Limb (tissue), 2 donors: Measurements from ENCODE around the gene PTCH2.

Experiments
- DNase-seq, 2 donors: peaks; one replicate each; pipeline ENCODE4 v3.0.0-alpha.2; 2016; ENCODE audit errors: extremely low spot score in 2 of 2

PTCH2 gene, protein sequence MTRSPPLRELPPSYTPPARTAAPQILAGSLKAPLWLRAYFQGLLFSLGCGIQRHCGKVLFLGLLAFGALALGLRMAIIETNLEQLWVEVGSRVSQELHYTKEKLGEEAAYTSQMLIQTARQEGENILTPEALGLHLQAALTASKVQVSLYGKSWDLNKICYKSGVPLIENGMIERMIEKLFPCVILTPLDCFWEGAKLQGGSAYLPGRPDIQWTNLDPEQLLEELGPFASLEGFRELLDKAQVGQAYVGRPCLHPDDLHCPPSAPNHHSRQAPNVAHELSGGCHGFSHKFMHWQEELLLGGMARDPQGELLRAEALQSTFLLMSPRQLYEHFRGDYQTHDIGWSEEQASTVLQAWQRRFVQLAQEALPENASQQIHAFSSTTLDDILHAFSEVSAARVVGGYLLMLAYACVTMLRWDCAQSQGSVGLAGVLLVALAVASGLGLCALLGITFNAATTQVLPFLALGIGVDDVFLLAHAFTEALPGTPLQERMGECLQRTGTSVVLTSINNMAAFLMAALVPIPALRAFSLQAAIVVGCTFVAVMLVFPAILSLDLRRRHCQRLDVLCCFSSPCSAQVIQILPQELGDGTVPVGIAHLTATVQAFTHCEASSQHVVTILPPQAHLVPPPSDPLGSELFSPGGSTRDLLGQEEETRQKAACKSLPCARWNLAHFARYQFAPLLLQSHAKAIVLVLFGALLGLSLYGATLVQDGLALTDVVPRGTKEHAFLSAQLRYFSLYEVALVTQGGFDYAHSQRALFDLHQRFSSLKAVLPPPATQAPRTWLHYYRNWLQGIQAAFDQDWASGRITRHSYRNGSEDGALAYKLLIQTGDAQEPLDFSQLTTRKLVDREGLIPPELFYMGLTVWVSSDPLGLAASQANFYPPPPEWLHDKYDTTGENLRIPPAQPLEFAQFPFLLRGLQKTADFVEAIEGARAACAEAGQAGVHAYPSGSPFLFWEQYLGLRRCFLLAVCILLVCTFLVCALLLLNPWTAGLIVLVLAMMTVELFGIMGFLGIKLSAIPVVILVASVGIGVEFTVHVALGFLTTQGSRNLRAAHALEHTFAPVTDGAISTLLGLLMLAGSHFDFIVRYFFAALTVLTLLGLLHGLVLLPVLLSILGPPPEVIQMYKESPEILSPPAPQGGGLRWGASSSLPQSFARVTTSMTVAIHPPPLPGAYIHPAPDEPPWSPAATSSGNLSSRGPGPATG

DNA sequence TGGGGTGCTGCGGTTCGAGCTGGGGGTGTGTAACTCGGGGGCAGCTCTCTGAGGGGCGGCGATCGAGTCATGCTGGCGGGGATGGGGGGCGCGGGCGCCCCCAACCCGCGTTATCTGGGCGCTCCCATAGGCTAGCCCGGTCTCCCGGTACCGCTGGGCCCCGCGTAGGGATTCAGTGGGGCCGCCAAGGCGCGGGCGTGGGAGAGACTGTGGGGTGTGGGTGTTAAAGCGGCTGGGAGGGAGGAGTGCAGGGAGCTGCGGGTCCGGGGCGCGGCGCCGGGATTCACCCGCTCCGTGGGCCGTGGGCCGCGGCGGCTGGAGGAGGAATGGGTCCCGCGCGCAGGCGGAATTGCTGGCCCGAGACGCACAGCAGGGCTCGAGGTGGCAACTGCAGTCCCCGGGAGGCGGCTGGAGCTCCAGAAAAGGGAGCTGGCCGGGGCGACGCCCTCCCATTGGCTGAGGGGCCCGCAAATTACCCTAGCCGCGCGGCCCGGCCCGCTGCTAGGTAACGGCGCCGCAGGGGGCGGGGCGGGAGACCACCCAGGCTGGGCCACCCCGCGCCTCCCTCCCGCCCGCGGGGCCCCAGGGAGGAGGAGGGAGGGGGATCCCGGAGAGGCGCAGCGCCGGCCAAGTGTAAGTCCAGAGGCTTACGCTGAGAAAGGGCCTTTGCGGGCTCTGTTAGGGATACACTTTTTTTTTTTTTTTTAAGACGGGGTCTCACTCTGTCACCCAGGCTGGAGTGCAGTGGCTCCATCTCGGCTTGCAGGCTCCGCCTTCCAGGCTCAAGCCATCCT, at the start of gene PTCH2:
TSS of gene PTCH2 (minus strand) at position 392 of the 794 bp plus-strand sequence. CDS start at position 71, 321 bp downstream.
- DNase-seq = peak; percentile 77 to 91

DNA sequence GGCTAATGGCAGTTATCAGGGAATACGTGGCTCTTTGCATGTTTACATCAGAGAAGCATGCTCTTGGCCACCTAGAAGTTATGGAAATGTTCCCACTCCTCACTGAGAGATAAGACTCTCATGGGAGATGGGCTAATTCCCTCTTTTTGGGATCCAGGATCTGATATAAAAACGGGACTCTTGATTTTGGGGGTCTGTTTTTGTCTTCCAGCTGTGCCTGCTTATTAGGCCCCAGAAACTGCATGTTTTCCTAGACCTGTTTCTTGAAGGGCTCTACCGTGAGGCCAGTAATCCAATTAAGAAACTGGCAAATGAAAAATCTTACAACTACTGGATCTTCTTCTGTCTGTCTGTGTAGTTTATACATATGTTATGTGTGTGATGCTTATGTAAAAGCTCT, 47.0 kb upstream of the PTCH2 start:
- no peak for DNase-seq

DNA sequence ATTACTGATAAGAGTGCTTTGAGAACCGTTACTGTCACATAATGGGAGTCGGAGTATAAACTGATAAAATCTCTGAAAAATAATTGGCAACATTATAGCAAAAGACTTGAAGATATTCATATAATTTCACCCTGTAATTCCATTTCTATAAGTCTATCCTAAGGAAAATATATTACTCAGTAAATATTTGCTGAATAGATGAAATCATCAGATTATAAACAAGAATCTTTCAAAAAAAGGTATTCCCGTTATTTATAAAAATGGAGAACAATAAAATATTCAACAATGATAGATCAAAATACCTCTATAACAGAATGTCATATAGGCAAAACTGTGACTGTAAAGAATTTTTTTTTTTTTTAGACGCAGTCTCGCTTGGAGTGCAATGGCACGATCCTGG, 42.4 kb upstream of the PTCH2 start:
- DNase-seq = no peak

DNA sequence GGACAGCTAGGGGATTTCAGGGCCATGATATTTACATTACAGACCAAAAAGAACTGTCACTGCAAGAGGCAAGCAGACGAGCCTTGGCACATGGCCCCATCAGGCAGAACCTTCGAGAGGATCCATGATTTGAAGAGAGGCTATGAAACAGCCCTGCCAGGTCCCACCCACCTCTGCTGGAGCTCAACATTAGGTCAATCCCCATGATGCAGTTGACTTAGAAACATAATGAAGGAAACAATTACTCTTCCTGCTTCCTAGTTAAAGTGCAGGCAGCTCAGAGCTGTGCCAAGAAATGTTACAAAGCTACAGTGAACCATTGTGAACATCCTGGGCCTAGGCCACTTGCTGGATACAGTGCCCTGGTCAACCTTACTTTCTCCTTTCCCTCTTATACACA, 41.7 kb upstream of the PTCH2 start:
- DNase-seq = peak; percentile 29 to 30

DNA sequence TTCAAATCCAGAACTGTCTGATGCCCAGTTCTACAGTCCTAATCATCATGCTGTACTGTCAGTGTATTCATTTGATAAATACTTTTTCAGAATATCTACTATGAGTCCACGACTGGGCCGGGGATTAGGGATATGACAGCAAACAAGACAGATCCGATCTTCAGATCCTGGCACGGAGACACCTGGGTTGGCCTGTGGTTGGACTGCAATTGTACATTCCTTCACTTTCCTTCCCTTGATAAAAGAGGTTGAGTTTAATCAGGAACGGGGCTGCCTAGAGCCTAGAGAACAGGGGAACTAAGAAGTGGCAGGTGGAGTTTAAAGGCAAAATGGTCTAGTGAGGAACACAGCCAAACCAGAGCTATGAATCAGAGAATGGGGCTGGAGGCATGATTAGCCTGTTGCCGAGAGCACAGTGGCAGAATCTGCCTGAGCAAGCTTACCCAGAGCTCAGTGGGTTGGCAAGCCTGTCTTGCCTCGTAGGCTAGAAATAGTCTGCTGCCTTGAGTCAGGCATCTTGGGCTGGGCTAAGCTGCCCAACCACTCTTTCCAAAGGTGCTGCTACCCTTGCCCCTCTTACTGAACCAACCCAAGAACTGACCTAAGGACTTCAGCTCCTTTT, 38.1 kb upstream of the PTCH2 start:
- DNase-seq = no peak

DNA sequence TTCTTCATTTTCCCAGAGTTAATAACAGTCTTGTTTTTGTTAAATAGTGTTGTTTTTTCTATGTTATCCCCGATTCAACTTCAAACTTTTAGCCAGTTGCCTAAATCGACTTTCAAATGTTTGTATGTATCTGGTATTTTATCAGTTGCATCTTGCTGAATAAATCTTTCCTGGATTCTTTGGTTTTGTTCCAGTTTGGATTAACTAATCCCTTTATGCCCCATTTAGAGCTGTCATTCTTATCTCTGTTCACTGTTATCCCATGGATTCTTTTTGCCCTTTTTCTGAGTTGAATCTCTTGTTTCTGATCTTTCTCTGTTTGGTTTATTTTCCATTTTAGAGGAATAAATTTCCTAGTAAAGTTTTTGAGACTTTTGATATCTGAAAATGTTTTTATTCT, 31.1 kb upstream of the PTCH2 start:
- DNase-seq = no peak

DNA sequence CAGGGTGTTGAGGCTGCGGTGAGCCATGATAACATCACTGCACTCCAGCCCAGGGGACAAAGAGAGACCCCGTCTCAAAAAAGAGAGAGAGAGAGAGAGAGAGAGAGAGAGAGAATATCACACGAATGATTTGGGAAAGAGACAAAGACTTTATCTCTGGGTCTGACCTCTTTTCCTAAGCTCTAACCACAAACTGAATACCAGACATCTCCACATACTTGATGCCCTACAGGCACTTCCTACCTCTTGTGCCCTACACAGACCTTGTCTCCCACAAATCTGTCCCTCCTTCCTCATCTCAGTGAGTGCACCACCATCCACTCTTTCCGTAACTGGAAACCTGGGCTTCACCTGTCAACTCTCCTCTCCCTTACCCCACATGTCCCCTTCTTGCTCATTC, 27.0 kb upstream of the PTCH2 start:
- DNase-seq = no peak

DNA sequence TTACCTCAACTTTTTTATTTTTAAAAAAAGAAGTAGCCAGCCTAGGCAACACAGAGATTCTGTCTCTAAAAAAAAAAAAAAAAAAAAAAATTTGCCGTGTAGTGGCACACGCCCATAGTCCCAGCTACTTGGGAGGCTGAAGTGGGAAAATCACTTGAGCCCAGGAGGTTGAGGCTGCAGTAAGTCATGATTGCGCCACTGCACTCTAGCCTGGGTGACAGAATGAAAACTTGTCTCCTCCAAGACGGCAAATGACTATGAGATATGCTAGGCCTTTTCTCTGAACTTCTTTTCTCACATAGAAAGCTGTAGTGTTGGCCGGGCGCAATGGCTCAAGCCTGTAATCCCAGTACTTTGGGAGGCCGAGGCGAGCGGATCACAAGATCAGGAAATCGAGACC, 24.7 kb upstream of the PTCH2 start:
- no peak for DNase-seq

DNA sequence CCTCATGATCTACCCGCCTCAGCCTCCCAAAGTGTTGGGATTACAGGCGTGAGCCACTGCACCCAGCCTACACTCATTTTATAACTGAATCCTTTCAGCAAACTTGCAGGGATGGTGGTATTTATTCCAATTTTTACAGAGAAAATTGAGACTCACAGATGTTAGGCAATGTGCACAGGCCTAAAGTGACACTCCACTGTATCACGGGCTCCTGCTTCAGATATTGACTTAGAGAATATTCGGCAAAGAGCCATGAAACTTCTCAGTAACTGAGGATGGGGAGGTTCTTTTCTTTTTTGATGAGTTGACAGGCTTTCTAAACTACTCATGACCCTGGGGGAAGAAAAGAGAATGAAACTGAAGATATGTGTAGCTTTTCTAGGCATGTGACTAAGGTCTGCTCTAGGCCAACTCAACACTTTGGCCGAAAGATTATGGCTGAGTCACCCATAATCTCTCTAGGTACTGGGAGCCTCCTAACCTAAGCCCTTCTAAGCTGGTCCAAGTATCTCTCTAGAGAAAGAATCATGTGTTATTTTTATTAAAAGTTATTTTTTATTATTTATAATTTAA, 19.9 kb upstream of the PTCH2 start:
- DNase-seq = no peak

DNA sequence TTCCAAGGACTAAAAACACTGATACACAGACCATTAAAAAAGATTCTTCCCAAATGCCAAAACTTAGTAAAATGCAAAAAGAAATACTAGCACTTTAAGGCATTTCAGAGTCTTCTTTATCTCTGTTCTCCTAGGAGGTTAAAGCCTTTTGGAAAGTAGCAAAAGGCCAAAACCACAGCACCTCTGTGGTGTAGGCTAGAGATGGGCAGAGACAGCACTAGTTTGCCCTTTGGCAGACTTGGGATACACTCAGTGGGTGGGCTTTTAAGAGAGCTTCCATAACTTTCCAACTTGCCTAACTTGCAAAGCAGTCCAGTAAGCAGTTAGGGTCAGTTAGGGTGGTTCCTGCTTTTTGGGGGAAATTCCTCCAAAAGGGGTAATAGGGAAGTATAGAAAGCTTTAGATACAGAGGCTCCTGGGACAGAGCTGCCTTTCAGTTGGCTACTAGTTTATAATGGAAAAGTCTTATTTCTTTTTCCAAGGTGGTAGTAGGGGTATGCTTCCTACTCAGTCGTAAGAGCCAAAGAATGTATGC, 17.9 kb upstream of the PTCH2 start:
- DNase-seq = no peak

DNA sequence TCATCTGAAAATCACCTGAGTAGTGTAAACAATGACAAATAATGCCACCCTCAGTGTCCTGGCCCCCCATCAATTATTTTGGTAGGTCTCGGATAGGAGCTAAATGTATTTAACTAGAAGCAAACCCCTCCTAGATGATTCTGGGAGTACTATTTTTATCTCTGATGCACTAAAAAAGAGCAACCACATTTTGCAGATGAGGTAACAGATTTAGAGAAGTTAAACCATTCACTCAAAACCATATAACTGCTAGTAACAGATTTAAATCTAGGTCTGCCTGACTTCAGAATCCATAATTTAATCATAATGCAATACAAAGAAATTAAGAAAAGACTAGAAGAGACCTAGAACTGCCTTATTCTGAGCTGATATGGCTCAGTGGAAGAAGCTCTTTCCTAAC, 17.3 kb upstream of the PTCH2 start:
- no peak for DNase-seq

DNA sequence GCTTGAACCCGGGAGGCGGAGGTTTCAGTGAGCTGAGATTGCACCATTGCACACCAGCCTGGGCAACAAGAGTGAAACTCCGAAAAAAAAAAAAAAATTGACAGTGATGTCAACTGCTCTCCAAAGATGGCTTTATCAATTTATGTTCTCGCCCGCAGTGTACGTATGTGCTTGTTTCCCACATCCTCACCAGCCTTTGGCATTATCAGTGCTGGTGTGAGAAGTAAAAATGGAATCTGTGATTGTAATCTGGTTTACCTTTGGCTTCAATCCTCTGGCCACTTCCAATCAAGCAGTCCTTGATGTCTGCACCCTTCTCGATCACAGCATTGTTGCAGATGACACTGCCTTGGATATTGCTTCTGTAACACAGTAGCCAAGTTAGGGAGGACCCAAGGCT, 14.4 kb upstream of the PTCH2 start:
- DNase-seq = no peak

DNA sequence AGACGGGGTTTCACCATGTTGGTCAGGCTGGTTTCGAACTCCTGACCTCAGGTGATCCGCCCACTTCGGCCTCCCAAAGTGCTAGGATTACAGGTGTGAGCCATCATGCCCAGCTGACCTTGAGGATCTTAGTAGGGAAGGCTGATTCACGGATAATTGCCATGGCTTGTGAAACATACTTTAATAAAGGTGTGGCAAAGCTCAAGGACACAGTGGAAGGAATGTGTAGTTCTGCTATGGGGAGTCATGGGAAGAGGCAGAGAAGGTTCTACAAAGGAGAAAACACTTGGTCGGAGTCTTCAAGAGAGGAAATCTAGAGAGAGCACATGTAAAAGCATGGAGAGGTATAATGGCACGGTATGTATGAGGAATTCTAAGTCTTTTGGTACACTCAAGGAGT, 12.7 kb upstream of the PTCH2 start:
- no peak for DNase-seq

DNA sequence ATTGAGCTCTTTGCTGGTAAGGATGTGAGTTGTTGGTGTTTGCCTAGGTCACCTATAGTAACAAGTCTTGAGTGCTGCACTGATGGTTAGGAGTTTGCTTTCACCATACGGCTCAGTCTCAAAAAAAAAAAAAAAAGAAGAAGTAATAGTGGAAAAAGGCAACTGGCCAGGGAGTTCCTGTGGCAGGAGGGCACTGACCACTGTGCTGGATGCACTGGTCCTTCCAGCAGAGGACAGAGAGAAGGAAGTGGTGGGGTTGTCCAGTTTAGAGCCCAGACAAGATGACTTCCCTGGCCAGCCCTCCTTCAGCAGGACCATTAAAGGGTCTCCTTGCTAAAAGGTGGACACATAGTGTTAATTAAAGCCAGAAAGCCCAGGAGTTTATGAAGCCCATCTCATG, 11.9 kb upstream of the PTCH2 start:
- DNase-seq = no peak

DNA sequence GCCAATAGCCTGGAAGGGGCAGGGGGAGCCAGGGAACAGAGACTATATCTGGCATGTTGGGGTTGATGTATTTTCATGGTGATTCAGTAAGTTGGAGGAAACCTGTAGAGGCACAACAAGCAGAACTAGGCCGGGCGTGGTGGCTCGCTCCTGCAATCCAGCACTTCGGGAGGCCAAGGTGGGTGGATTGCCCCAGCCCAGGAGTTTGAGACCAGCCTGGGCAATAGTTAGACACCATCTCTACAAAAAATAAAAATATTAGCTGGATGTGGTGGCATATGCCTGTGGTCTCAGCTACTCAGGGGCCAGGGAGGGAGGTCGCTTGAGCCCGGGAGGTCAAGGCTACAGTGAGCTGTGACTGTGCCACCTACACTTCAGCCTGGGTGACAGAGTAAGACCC, 10.1 kb upstream of the PTCH2 start:
- no peak for DNase-seq

DNA sequence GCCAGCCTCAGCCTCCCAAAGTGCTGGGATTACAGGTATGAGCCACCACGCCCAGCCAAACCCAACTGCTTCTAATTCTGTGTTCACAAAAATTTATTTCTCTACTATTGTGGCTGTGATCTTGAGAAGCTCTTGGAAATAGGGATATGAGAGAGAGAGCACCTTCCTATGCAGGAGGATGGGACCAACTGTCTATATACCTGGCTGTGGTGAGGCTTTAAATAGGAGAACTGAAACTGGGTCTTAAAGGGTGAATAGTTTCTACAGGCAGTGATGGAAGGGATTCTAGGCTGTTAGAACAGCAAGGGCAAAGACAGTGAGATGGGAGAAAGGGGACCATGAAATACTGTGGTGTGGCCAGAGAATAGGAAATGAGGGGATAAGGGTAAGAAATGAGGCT, 8.3 kb upstream of the PTCH2 start:
- no peak for DNase-seq

DNA sequence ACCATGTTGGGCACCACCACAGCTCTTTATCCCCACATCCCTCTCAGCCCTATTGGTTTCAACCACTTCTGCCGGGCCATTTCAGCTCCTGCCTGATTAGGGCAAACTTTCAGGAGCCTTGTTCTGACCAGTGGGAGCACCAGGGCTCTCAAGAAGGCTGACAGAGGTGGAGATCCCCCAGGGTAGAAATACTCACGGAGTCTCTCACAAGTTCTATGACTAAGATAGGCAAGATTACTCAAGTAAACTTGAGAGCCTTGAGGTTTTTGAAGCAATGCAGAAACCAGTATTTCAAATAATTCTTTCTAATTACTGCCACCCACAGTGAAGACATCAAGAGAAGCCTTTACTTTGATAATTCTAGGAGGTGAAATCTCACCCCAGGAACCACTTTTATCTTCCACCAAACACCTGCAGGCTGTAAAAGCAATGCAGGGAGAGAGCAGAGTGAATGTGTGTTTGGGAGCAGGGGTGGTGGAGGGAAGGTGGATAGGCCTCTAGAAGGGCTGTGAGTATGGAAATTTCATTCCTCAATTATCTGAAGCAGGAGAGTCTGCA, 6.6 kb upstream of the PTCH2 start:
- no peak for DNase-seq

DNA sequence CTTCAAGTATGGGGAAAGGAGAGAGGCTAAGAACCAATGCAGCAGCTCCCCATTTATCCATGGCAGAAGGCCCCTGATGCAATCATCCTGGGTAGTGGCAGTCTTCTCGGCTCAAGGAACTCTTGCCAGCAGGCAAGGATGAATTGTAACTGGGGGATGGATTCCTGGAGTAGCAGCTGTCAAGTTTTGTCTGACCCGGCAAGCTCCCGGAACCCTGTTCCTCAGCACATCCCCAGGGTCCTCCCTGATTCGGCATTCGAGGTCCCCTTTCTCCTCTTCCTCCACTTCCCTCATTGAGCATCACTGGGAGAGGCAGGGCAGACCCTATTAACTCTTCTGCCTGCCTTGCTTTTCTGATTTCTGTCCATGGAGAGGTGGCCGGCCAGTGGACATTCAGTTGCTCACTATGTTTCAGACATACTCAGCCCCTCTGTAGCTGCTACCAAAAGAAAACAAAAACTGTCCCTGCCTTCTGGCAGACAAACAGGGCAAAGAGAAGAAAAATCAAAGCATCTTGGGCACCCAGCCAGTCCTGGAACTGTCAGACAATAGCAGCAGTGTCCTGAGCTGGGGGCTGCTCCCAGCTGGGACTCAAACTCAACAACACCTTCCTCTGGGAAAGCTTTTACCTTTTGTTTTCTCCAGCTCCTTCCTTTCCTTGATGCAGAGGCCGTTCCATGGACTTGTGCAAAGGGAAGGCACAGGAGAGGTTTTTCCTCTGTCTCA, 5.6 kb upstream of the PTCH2 start:
- DNase-seq = peak in 1 of 2 donors; percentile 42

DNA sequence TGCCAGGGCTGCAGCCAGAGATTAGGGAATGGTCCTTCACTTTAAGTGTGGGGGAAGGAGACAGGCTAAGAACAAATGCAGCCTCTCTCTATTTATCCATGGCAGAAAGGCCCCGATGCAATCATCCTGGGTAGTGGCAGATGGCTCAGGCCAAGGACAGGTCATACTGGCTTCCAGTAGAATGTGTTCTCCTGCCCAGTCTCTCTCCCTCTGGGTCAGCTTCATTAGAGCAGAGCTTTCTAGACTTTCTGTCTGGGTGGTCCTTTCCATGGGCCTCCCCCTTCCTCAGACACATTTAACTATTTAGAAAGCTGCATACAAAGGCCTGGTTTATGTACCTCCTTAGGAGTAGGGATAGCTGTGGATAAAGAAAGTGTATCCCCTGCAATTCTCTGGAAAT, 4.8 kb upstream of the PTCH2 start:
- no peak for DNase-seq
